Right ventricle myocardium superior (tissue), 1 donor: ENCODE data around the gene RASGEF1B. TPM values are rescaled to one million over a fixed set of nuclear protein-coding genes. Genes with fewer than 3 reads are reported as not detected.
"Not testable (repeated sequence)": the region's sequence is repeated elsewhere in the genome, so short reads cannot be mapped to it uniquely, and the experiment has no call there.

ENCODE experiments used
- ATAC-seq: fragments of 200-7000 bp; cut with Tn5 transposase; one replicate; pipeline ENCODE4 v1.9.1; 2020; ENCODE audit warnings: mild to moderate bottlenecking; ENCODE audit not compliant: poor library complexity
- DNase-seq: peaks from one replicate; pipeline ENCODE4 v3.0.0-alpha.2; 2020
- intact Hi-C: fragments of 100-400 bp; cut with DNase I; formaldehyde crosslinking; loops from one replicate; pipeline ENCODE4 v1.11.2; 2022
- total RNA-seq: library from RNA; stranded (reverse); fragmentation: NEBNext Ultra II Directional; extraction: Animal tissue kit (Norgen Biotek cat#: 25700); gene quantifications from one replicate; pipeline ENCODE4 v1.2.1, GENCODE V29; 2021
- donor health status: DM: no; HTN: yes; CAD: no; lungs with severe emphysema.

RASGEF1B gene
- total RNA-seq, 1 donor from 2014 or later: 3.3 TPM

DNA sequence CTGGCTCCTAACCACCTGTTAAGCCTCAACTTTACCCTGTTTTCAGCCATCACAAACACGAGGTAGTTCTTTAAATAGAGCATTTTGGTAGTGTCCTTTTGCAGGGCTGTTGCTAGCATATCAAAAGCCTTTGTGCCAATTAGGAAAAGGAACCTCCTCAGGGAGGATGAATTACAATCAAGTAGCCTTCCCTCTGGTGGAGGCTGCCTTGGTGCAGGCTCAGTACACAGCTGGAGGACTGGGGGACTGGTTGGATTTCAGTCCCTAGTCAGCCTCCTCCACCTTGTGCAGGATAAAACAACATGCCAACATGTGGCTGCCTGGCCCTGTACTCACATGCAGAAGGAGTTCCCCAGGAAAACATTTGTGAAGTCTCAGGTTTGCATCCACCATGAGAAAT, 53.1 kb downstream of the RASGEF1B start:
- no peak for ATAC-seq
- DNase-seq: no peak
- intact Hi-C loops: no loop called here

DNA sequence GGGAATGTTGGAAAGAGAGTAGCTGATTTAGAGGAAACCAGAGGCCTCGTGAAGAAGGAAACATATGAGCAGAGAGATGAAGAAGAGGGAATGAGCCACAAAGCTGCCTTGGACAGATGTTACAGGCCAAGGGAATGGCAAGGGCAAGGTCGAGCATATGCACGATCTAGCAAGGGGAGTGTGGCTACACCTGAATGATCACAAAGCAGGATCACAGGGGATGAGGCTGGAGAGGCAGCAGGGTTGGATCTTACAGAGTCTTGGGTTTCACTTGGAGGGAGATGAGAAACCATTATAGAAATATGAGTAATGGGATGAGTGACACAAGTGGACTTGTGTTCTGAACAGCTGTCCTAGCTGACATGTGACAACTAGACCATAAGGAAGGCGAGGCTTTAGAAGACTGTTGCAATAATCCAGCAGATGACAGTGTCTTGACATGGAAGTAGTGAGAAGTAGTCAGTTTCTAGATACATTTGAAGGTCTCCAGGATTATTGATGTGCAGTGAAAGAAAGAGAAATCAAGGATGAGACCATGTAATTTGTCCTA, 58.7 kb downstream of the RASGEF1B start:
- DNase-seq: no peak

DNA sequence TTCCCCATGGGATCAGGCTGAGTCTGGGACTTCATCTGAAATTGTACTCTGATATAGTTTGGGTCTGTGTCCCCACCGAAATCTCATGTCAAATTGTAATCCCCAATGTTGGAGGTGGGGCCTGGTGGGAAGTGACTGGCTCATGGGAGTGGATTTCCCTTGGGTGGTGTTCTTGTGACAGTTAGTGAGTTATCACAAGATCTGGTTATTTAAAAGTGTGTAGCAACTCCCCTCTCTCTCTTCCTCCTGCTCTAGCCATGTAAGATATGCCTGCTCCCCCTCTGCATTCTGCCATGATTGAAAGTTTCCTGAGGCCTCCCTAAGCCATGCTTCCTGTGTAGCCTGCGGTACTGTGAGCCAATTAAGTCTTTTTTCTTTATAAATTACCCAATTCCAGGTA, 61.0 kb downstream of the RASGEF1B start:
- intact Hi-C loops: no loop called here
- DNase-seq: no peak
- ATAC-seq: no peak

More for the DNA sequence above, 58.7 kb downstream of the RASGEF1B start:
- no peak for ATAC-seq
- intact Hi-C loops: no loop called here

DNA sequence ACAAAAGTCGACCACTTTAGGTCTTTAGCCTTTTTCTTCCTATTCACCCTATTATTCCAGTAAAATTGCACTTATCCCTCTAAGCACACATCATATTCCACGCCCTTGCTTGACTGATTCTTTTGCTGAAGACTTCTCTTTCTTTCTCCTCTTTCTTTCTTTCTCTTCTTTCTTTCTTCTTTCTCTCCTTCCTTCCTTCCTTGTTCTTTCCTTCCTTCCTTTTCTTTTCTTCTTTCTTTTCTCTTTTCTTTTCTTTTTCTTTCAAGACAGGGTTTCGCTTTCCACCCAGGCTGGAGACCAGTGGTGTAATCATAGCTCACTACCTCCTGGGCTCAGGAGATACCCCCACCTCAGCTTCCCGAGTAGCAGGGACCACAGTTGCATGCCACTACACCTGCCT, 61.9 kb downstream of the RASGEF1B start:
- intact Hi-C loops: loop anchor here (5.0 to 10.0 kb wide), 2 partner anchors 435 to 857 kb away; no protein-coding TSS in a partner anchor
- DNase-seq (no peak), ATAC-seq (no peak)

DNA sequence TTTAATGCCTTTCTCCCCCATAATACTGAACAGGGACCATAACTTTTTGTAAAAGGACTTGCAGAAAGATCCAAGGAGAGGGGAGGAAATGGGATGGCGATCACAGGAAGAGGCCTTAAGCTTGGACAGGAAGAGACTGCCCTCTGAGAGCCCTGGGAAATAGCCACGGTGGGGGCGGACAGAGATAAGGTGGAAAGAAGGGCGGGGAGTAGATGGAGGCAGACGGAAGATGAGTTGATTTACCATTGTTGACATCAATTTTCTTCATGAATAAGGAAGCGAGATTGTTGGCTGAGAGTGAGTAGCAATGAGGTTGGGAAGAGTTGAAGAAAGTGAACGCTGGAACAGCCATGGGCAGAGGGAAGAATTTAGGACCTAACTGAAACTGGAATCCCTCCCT, 63.4 kb downstream of the RASGEF1B start:
- no peak for DNase-seq
- intact Hi-C loops: loop anchor here (5.0 to 10.0 kb wide), 2 partner anchors 436 to 859 kb away; no protein-coding TSS in a partner anchor
- no peak for ATAC-seq

DNA sequence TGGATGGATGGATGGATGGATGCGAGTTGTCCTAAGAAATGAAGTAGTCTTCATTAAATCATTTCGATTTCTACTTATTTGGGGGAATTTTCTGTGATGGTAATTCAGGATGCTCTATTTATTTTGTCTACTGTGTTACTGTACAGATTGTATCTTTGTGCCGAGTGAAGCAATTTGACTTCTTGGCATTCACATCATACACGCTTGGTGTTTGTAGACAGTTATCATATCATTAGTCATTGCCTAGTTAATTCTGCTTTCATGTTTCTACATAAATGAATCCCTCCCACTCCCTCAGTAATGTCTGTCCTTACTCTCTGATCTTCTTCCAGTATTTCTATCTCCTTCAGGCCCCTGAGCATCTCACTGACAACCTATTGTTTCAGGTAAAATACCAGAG, 64.0 kb downstream of the RASGEF1B start:
- intact Hi-C loops: loop anchor here (5.0 to 10.0 kb wide), 2 partner anchors 437 to 860 kb away; no protein-coding TSS in a partner anchor
- ATAC-seq: no peak
- DNase-seq: no peak

DNA sequence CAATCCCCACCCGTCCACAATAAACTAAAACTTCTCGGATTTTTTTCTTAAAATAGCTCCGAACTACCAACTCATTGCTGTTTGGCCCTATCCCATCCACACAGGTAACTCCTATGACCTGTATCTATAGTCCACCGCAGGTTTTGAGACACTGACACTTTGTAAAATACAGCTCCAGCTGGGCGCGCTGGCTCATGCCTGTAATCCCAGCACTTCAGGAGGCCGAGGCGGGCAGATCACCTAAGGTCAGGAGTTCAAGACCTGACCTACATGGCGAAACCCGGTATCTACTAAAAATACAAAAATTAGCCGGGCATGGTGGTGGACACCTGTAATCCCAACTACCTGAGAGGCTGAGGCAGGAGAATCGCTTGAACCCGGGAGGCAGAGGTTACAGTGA, 65.2 kb downstream of the RASGEF1B start:
- ATAC-seq, DNase-seq: not testable (repeated sequence)
- intact Hi-C loops: loop anchor here (5.0 to 10.0 kb wide), 2 partner anchors 438 to 861 kb away; no protein-coding TSS in a partner anchor

DNA sequence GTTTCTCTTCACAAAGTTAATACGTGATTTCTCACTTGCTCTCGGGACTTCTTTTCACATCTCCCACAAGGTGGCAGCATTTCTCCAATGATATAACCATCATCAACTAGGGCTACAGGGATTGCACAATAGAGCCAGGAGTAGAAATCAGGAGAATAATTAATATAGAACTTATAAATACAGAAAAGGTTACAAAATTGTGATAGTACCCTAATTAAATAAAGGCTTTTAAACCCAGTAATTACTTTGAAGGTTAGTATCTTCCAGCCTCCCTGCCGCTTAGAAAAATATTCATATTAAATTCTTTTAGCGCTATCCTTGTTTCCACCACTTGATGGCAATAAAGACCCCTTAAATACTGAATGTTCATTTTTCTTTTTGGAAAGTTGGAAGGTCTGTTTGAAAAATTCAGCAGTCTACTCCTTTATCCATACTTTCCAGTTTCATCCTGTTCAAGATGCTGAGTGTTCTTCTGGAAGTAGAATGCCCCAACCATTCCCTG, 65.8 kb downstream of the RASGEF1B start:
- intact Hi-C loops: loop anchor here (5.0 to 10.0 kb wide), 2 partner anchors 439 to 861 kb away; no protein-coding TSS in a partner anchor
- DNase-seq (no peak), ATAC-seq (peak; percentile 93)

DNA sequence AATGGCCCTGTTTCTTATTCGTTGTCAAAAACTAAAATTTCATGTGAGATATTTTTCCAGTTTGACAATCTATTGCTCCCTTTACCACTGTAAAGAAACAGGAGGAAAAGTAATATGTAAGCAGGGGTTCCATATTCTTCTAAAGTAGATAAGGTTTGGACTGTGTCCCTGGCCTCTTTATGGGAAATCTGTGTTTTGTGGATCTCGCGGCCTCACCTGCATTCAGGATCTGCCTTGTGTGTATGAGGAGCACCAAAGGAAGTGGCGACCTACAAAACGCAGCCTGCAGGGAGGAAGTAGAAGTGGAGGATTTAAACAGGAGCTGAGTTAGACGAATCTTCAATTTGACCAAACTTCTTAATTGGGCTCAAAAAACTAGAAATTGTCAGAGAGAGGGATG, 67.0 kb downstream of the RASGEF1B start:
- intact Hi-C loops: loop anchor here (5.0 to 10.0 kb wide), 3 partner anchors 440 to 863 kb away; no protein-coding TSS in a partner anchor
- ATAC-seq (no peak), DNase-seq (no peak)

DNA sequence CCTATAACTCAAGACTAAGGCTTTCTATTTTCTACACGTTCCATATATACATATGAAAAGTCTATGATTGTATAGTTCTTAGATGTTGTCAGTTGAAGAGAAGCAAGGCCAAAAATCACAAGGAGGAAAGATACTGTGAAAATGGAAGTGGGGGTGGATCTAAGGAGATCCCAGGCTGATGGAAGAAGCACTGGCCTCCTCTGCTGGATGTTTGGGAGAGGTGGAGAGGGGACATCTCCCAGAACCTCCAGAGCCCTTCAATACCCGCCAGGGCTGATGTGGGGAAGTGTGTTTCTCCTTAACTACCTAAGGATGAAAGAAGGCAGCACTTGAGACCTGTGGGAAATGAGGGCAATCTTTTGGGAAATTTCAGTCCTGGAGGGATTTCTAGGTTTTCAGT, 67.4 kb downstream of the RASGEF1B start:
- DNase-seq (no peak), ATAC-seq (no peak)
- intact Hi-C loops: loop anchor here (5.0 to 10.0 kb wide), 2 partner anchors 441 to 798 kb away; no protein-coding TSS in a partner anchor

DNA sequence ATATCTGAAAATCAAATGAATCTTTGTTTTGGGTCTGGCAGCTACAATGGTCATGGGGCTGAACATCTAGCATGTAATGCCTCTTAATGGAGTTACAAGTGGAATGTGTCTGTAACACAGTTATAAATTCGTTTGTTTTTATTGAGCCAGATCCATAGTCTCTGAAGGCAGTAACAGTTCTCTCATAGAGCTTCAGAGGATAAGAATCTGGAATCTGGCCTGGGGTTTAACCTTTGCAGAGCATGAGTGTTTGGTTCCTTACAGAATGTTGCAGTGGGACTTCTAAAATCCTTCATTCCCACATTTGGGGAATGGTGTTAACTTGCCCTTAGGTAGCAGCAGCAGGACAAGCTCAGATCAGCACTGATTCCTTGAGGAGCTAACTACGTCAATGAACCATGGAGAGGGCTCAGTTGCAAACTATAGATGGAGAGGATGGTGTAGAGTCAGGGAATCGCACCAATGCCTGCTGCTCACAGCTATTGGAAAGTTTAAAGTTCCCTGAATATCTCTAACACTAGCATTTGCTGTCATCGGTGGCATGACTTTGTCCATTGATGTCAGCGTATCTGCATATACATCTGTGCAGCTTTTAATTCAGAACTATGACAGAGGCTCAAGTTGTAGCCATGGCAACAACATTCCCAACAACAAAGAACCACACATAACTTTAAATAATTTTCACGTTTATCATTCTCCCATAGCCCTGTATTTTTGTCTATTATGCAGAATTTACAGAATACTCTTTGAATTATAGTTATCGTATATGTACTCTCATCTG, 72.2 kb downstream of the RASGEF1B start:
- intact Hi-C loops: loop anchor here (5.0 to 10.0 kb wide), 2 partner anchors 445 to 803 kb away; no protein-coding TSS in a partner anchor
- no peak for DNase-seq
- no peak for ATAC-seq

DNA sequence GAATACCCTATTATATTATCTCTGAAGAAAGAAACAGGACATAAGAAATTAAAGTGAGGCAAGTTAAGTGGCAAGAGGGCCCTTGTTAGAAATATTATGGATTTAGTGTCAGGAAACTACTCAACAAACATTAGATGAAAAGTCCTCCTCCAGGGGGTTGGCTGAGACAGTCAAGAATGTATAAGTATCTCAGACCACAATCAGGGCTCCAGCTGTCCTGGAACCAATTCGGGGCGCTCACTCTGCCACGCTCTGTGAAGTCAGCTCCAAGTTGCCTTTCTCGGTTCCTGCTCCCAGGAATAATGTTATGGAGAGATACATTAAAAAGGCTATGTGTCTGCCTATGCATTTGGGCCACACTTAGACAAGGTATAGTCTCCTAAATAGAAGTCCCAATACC, 73.3 kb downstream of the RASGEF1B start:
- intact Hi-C loops: no loop called here
- DNase-seq (no peak), ATAC-seq (no peak)

DNA sequence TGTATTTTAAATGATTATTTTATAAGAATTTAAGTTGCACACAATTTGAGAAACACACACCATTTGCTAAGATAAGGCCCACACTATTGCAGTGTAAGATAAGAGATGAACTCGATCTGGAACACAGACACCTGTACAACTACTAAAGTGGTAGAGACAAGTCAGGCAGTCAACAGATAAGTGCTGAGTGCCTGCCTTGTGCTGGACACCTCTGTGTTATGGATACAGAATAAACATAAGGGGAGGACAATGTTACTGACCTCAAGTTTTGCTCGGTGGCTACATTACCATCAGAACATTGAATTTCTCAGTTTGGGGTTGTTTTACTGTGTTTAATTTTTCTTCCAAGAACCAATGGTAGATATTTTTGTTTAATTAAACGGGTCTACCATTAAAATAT, 74.1 kb downstream of the RASGEF1B start:
- intact Hi-C loops: no loop called here
- peak; percentile 92 for ATAC-seq
- DNase-seq: no peak

DNA sequence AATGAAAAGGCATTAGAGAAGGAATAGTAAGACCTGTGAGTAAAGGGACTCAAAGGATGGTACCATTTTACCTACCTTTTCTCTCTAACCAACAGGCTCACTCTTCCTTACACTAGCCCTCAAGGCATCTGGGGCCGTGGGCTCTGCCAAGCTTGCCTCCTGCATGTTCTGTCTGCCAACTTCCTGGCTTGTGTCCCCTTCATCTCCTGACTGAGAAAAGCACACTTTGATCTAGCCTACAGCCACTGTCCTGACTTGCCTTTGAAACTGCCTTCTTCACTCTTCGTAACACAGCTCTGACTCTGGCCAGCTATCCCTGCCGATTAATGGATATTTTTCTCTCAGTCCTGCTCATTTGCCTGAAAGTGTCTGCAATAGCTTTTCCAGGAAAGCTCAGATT, 76.5 kb downstream of the RASGEF1B start:
- intact Hi-C loops: no loop called here
- ATAC-seq: peak; percentile 54
- no peak for DNase-seq

DNA sequence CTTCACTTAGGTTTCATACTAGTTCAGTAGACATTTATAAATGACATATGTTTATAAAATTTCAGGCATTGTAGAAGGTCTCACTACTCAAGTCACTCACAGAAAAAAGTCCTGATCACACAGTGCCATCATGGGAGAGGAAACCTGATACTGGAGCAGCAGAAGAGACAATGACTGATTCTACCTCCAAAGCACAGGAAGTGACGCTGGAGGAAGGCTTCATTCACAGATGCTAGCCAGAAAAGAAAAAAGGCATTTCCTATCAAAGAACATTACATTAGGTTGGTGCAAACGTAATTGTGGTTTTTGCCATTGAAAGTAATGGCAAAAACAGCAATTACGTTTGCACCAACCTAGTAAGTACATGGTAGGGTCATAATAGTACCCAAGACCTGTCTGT, 79.5 kb downstream of the RASGEF1B start:
- no peak for ATAC-seq
- no peak for DNase-seq
- intact Hi-C loops: no loop called here

DNA sequence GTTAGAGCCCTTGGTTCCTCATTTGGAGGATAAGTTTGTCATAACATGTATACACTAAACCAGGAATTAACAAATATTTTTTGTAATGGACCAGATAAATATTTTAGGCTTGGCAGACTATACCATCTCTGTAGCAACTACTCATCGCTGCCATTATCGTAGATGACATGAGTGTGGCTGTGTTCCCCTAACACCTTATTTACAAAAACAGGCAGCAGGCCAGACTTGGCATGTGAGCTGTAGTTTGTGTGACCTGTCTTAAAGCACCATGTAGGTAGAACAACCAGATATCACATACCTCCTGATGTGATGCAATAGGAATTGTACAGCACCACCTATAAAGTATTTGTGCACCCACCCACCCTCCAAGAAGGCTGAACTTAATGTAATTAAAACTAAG, 82.0 kb downstream of the RASGEF1B start:
- DNase-seq (no peak), ATAC-seq (peak; percentile 89)
- intact Hi-C loops: no loop called here

DNA sequence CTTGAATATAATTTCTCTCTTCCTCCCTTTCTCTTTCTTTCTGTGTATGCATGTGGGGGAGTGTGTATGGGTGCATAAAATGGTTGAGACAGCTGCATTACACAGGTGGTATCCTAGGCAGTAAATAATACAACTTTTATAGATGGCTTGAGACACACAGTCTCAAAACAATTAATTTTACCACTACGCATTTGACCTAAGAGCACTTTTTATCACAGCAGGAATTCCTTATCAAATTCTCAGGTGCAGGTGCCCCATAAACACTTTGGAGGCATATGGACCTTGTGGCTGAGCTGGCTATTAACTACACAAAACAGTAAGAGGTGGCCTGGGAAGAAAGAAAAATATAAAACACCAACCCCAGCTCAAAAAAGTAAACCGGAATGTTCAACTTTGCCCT, 91.3 kb downstream of the RASGEF1B start:
- ATAC-seq (no peak), DNase-seq (no peak)
- intact Hi-C loops: no loop called here

DNA sequence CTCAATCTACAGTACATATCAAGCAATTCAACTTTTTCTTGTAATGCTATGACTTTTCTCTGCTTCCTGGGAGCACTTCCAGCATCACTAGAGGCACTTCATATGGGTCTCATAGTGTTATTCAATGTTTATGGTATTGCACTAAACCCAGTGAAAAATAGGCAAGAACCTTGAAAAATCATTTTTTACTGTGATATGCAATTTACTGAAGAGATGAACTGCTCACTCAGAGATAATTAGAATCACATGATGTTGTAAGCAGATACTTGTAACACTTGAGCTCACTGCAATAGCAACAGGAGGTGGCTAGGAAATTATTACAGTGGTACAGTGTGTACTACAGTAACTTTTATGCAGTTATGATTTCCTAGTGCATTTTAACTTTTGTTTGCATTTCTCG, 93.3 kb downstream of the RASGEF1B start:
- intact Hi-C loops: no loop called here
- peak; percentile 48 for ATAC-seq

DNA sequence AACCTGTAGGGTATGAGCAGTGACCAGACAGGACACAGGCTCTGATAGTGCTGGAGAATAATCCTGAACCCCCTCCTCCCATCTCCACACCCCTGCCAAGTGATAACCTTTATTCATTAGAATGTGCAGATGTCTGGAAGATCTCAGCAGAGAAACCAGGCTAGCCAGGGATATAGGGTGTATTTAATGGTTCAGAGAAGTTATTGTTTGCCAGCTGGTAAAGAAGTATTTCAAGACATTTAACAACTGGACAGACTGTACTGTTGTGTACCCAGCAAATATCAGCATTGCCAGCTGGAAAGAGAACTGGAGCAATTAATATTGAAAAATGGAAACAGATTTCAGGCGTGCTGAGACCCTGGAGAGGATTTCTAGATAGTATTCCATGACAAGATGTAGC, 94.5 kb downstream of the RASGEF1B start:
- ATAC-seq (no peak), DNase-seq (no peak)
- intact Hi-C loops: no loop called here

More for the DNA sequence above, 93.3 kb downstream of the RASGEF1B start:
- DNase-seq: no peak

DNA sequence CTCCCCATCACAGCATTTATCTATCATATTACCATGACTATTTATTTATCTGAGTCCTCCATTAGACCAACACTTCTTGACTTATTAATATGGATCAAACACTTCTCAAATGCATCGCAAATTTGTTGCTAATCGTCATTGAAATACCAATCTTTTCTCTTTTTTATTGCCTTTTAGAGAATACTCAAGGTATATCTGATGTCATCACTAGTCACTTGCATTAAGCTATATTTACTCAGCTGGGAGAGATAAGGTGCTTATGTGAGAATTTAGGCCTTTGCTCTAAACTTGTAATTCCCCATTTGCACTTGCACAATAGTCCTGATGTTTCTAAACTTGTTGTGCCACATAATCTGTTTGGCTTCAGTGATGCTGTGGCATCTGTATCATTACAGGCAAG, 95.0 kb downstream of the RASGEF1B start:
- no peak for DNase-seq
- no peak for ATAC-seq
- intact Hi-C loops: no loop called here
